HG02759 (cell line): ENCODE data around the gene GNAZ.
A peak's percentile ranks its signal among the peaks of the same experiment; 100 is the strongest.
"Not testable (repeated sequence)": the region's sequence is repeated elsewhere in the genome, so short reads cannot be mapped to it uniquely, and the experiment has no call there.

Experiments
- ATAC-seq: cut with Tn5 transposase; IDR thresholded peaks from one replicate; pipeline ENCODE4 v1.9.1; 2021; ENCODE audit warnings: mild to moderate bottlenecking, moderate library complexity; ENCODE audit not compliant: unreplicated experiment

GNAZ gene

GRCh38 chr22:23070418-23071229, at the start of gene GNAZ:
Gene GNAZ (plus strand): TSS chr22:23070519. CDS start chr22:23095696, 25,177 bp downstream.
- peak; percentile 54 for ATAC-seq

DNA sequence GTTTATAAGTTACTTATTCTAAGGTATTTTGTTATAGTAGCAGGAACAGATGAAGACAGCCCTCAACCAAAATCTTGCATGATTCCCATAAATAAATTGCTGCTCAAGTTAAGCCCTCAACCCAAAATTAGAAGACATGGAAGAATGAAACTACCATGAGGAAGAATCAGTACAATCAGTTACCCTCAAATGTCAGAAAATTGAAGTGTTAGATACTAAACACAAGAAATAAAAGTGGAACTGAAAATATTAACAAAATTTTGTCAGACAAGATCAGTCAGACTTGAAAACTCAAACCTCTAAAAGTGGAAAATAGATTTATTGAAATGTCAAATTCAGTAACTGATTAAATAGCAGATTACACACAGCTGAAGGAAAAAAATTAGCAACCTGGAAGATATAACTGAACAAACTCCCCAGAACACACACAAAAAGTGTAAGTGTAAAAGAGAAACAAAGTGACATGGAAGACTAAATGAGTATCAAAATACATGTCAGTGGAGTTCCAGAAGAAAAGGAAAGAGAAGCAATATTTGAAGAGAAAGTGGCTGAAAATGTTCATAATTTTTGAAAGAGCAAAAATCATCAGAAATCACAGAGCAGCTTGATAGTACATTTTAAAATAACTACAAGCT, 49.5 kb upstream of the GNAZ start:
- no peak for ATAC-seq

GRCh38 chr22:23021660-23022353, 48.5 kb upstream of the GNAZ start:
- ATAC-seq, result not testable (repeated sequence)

- ATAC-seq, result no peak
Observed at GRCh38 chr22:23023294-23023693, 47.0 kb upstream of the GNAZ start.

DNA sequence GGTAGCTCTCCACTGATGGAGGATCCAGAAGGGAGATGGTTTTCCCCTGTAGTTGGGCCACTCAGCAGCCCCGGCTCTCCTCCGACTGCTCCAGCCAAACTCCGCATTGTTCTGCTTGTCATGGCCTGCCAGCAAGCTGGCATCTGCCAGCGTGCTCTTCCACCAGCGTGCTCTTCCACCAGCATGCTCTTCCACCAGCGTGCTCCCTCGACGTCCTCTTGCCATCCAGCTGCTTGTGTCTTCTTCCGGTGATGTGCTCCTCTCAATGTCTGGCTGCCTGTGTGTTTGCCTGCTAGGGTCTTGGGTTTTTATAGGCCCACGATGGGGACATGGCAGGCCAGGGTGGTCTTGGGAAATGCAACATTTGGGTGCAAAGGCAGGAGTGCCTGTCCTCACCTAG, 43.5 kb upstream of the GNAZ start:
- ATAC-seq, result no peak

- not testable (repeated sequence) for ATAC-seq
Observed at GRCh38 chr22:23027849-23028248, 42.5 kb upstream of the GNAZ start.

DNA sequence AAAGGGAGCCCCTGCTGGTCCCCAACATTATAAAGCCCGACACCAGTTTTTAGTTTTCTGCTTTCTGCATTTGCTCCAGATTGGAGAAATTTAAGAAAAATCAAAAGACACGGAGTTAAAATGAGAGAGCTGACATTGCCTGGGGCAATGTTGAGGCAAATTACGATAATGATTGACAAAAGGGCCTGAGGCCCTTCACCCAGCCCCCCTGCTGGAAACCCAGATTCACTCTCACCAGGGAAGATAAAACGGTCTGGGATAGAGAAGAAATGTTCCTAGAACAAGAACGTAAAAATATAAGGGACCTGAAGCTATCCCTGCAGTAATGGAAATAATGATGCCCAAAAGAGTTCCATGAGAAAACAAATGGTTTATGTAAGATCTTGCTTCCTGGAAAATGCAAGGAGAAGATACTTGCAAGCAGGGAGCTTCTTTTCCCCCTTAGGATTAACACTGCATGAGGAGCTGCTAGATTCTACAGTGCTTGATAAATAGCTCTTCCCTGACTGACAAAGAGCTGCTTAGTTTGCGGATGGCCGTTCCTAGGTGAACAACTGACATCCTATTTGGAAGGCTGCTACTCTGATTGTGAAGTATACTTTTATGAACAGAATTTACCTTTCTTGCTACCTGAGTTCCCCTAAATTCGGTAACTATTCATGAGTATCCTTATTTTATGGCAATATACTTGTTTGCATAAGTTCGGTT, 40.6 kb upstream of the GNAZ start:
- ATAC-seq, result no peak

DNA sequence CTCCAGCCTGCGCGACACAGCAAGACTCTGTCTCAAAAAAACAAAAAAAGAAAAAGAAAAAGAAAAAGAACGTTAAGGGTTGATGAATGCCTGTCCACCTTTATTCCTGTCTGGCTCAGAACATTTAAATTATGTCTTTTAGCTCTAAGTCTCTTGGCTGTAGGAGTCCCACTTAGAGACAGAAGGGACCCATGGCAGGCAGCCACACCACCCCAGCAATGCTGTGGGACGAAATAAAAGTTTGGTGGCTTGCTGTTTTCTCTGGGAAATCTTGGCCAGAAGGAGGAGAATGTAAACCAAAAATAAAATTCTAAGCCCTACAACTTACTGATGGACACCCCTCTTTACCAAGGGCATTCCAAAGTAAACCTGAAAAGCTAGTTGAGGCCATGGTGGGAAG, 38.9 kb upstream of the GNAZ start:
- no peak for ATAC-seq

DNA sequence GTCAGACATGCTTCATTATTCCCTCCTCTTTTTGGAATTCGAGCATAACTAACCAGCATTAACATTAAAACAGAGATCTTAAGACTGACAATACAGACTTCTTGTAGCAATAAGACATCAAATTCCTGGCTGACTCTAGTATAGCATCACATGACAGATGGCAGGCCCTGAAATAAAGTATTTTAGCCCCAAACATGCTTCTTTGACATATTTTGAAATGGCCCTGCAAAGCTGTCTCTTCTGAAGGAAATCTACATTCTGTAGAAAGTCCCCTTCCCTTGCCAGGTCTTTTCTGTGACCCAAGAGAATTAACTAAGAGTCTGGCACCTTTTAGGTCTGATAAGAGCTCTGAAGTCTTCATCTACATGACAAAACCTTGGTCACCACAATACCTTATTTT, 38.5 kb upstream of the GNAZ start:
- ATAC-seq, result no peak

GRCh38 chr22:23032658-23033057, 37.7 kb upstream of the GNAZ start:
- no peak for ATAC-seq

GRCh38 chr22:23033116-23033905, 37.0 kb upstream of the GNAZ start:
- ATAC-seq, result no peak

DNA sequence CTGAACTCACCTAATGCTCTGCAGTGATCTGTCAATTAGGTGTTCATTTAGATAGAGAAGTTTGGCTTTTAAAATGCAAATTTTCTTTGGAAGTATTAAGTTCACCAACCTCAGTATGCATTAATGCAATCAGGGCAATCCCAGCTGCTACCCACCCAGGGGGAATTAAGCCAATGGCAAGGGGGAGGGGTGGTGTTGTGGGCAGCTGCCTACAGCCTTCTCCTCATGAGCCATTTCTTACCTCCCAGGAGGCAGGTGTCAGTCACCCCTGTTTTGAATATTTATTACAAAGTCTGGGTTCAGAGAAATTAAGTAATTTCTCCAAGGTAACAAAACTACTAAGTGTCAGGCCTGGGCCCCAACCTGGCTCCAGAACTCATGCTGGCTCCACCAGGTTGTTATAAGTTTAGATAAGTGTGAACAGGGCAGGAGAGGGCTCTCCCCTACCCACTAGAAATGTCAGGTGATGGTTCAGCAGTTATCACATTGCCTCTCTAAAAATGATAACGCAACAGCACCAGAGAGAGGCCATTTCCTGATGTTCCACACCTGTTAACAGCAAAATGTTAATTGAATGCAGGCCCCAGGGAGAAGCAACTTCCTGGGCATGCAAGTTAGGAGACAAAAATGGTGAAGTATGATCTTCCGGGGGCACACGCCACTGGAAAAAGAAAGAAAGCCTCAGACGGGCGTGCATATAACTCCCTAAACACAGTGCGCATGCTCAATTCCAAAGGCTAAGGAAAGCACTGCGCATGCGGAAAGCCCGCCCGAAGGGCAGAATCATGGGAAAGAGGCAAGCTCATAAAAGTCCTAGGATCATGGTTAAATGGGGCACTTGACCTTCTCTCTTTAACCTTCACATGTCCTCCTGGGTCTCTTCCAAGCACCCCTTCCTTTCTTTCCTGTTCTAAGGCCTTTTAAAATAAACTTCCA, 35.4 kb upstream of the GNAZ start:
- no peak for ATAC-seq

DNA sequence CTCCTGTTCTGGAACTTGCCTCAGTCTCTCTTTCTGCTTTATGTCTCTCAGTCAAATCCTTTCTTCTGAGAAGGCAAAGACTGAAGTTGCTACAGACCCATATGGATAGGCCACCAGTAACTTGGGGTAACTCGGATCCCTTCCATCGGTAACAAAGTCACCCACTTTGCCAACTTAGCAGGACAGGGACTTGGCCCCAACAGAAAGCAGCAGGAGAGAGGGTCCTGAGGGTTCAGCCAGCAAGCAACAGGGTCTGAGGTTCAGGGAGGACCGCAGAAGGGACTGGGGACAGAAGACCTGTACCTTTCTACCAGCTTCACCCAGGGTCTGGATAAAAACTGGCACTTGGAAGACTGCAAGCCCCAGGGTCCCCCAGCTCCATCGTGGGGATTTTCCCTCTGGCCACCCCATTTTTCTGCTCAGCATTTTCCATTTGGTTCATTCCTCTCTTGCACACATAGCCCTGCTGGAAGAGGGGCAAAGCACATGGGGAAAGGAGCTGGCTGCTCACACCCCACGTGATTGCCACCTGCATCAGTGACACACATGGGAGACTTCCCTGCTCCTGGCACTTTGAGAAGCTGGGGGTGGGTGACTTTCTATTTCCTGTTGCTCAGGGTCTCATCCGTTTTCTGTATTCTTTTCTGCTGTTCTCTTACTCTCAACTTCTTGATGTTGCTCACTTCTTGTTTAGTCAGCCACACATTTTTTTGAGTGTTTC, 34.6 kb upstream of the GNAZ start:
- ATAC-seq, result no peak

DNA sequence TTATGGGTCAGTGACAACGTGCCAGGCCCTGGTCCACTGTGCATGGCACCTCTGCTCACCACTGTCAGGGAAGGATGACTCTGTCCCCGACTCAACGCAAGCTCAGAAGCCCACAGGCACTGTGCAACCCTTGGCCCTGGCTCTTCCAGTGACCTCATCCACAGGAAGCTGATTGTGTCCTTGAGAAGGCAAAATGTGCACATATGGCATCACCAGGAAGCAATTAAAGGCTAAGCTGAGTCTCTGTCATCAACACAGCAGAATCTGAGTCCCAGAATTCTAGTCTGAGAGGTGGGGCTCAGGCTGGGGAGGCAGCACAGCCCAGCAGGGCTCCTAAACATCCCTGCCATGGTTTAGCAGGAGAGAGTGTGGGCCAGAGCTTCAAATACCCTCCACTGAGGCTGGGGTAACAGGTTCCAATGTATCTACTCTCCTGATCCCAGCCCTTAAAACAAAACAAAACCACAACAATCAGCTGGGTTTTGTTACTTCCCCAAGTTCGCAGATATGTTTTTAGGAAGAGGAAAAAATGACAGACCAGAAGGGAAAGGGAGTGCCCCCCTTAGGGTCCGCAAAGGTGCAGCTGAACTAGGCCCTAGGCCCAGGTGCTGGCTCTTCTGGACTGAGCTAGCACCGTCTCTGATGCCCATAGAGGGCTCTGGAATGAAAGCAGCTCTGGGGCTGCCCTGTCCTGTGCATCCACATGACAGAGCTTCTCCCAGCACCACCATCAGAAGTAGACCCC, 33.5 kb upstream of the GNAZ start:
- no peak for ATAC-seq

DNA sequence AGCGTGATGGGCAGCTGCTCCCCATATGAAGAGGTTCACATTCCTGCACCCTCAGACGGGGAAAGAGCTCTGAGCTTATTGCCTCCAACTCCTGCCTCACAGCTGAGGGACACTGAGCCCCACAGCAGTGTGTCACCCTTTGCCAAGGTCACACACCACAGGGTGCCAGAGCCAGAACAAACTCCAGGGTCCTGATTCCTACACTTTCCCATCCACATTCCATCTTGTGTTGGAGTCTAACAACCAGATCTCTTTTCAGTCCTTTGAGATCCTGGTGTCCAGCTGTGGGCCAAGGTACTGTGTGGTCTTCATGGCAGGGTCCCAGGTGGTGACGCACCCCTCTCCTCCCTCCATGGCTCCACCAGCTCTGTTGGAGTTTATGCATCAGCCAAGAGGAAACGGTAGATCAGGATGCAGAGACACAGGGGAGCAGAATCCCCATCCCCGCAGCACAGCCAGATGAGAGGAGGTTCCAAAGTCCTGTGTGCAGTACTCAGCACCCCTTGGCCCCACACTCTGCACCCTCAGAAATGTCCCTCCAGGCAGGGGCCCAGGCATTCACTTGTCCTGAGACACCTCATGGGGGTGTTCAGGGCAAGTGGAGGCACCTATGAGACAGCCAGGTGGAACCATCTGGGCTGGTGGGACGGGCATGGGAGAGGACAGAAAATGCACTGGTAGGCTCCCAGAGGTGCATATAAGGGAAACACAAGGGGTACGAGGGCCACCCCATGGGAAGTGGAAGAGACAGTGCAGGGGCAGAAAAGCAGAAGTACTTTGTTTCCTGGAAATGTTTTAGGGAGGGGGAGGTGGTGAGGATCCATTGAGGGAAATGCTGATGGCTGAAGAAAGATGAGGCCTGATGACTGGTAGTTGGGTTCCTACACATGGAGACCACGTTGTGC, 32.6 kb upstream of the GNAZ start:
- ATAC-seq, result no peak

DNA sequence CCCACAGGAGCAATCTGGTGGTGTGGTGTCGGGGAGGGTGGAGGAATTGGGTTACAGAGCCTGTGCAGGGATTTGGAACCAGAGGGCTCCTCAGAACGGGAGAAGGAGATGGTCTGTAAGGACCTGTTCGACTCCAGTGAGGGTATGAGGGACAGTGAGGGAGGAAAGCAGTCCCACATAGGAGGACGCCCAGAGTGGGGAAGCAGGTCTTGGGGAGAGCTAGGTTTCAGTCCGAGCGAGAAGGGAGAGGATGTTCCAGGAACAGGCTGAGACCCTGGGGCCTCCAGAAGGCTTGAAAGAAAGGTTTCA, 32.0 kb upstream of the GNAZ start:
- no peak for ATAC-seq

- no peak for ATAC-seq
Observed at GRCh38 chr22:23038902-23039301, 31.4 kb upstream of the GNAZ start.
